Neural progenitor cell (in vitro differentiated cells): Measurements from ENCODE around the gene CCL20.

ENCODE experiments used
- CTCF ChIP-seq: fragments of 200-600 bp; sonication (generic); IDR thresholded peaks from 2 replicates; pipeline ENCODE4 v1.5.1; 2017; ENCODE audit warnings: antibody characterized with exemption, mild to moderate bottlenecking
- EZH2 ChIP-seq: fragments of 200-600 bp; sonication (generic); IDR thresholded peaks from 2 replicates; pipeline ENCODE4 v1.6.1; 2017; ENCODE audit warnings: antibody characterized with exemption, mild to moderate bottlenecking, moderate library complexity
- EZH2phosphoT487 ChIP-seq: fragments of 200-600 bp; sonication (generic); IDR thresholded peaks from 2 replicates; pipeline ENCODE4 v1.6.1; 2017; ENCODE audit warnings: antibody characterized with exemption

GRCh38 chr2:227802882-227803281, 10.8 kb upstream of the CCL20 start:
- no peak for TF ChIP-seq CTCF
- no peak for TF ChIP-seq EZH2phosphoT487
- TF ChIP-seq EZH2: no peak
